Lung microvascular endothelial cell (primary cell): ENCODE data around the gene ELK4. TPM values are rescaled to one million over a fixed set of nuclear protein-coding genes. Genes with fewer than 3 reads are reported as not detected.
A peak's percentile ranks its signal among the peaks of the same experiment; 100 is the strongest.
"Not testable (repeated sequence)": the region's sequence is repeated elsewhere in the genome, so short reads cannot be mapped to it uniquely, and the experiment has no call there.

ENCODE experiments used
- DNase-seq, 2 donors: peaks; one replicate each; pipeline versions ENCODE4 v3.0.0 to v3.0.0-alpha.2; 2010; ENCODE audit warnings: low read depth in 2 of 2
- total RNA-seq: library from RNA; depleted of rRNA; stranded (reverse); fragments of >200 nt; gene quantifications from 2 replicates; pipeline ENCODE4 v1.2.1, GENCODE V29; 2014

The ELK4 gene
- total RNA-seq, 1 donor from 2014 or later, result 27.0 TPM

- DNase-seq, result no peak
These were observed 33.6 kb upstream of the ELK4 start for GRCh38 chr1:205665201-205666045.

- peak; percentile 62 to 71 for DNase-seq
These were observed 32.7 kb upstream of the ELK4 start for GRCh38 chr1:205664399-205665017.

DNA sequence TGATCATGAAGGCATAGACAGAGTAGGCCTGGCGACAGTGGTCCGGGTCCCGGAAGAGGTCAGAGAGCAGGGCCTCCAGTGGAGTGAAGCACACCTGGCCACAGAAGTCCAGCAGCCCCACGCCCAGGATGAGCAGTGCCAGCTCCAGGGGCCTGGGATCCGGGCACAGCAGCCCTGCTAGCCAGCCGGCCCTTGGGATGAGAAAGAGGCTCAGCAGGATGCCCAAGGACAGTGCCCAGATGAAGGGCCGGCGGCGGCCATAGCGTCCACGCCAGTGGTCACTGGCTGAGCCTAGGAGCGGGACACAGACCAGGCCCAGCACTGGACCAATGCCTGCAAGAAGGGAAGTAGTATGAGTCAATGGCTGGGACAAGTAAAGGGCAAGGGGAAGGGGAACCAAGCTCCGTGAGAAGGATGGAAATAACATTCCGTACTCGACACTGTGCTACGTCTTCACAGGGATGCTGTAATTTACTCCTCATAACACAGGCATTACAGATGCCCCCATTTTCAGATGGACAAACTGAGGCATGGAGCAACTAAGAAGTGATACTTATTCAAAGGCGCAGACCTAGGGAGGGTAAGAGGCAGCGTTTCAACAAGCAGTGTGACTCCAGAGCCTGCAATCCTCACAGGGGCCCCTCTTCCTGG is 31.6 kb upstream of the ELK4 start:
- peak in 1 of 2 donors; percentile 85 for DNase-seq

GRCh38 chr1:205662791-205663190 is 31.0 kb upstream of the ELK4 start:
- DNase-seq, result no peak

DNA sequence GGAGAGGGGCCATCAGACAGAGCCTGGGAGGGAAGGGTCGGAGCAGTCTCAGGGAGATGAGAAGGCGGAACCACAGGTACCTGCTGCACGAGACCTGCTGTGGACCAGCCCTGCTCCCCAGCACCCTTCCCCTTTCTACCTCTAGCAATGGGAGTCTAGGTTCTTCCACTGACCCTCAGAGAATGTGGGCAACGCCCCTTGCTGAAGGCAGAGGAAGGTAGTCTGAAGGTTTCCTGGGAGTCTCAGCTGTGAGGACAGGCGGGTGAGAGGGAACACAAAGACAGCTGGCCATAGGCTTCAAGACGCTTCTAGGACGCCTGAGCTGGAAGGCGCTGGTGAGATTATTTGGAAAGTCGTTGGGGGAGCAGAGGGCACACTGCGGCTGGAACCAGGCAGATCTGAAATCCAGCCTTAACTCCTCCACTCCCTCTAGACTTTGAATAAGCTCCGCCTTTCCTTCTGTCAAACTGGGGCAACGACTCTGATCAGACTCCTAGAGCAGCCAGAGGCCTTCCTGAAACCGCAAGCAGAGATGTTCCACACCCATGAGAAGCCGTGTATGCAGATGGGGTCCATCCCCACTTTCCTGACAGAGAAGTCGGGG is 30.4 kb upstream of the ELK4 start:
- DNase-seq, result no peak

- DNase-seq, result peak in 1 of 2 donors; percentile 17
These were observed 29.8 kb upstream of the ELK4 start for GRCh38 chr1:205661429-205662134.

- DNase-seq, result no peak
These were observed 28.6 kb upstream of the ELK4 start for GRCh38 chr1:205660361-205660760.

- peak; percentile 72 to 82 for DNase-seq
These were observed 27.3 kb upstream of the ELK4 start for GRCh38 chr1:205658943-205659581.

DNA sequence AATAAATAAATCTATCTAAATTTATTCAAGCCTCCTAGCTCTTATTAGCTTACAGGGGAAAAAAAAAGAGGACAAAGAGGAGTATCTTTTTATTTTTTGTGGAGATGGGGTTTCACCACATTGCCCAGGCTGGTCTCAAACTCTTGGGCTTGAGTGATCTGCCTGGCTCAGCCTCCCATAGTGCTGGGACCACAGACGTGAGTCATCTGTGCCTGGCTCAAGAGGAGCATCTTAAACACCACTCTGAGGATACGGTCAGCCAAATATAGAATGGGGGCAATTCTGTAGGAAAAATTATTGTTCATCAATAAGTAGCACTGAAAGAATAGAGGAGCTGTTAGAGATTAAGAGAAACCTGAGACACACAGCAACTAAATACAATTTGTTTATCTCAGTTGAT is 24.4 kb upstream of the ELK4 start:
- no peak for DNase-seq

DNA sequence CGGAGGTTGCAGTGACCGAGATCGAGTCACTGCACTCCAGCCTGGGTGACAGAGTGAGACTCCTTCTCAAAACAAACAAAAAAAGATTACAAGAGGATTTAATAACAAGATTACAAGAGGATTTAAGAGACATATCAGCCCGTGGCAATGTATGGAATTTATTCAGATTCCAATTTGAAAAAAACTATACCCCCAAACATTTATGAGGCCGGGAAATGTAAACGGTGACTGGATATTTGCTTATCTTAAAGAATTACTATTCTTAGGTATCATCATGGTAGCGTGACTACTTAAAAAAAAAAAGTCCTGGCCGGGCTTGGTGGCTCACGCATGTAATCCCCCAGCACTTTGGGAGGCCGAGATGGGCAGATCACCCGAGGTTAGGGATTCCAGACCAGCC is 21.2 kb upstream of the ELK4 start:
- DNase-seq, result no peak

- no peak for DNase-seq
These were observed 18.4 kb upstream of the ELK4 start for GRCh38 chr1:205650241-205650640.

DNA sequence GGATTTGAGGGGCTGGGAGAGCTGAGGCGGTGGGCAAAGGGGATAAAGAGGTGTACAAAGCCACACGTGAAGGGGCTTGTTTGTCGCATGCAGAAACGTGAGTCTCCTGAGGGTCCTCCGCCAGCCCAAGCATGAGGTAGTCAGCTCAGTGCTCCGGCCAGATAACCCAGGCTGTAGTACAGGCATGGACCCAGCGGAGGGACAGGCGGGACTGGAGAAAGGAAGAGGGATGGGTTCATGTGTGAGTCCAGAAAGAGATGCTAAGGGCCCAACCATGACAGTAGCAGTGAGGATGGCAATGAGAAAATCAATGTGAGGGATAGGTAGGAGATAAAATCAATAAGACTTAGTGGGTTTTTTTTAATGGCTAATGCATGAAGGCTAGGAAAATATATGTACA is 13.7 kb upstream of the ELK4 start:
- DNase-seq, result no peak

DNA sequence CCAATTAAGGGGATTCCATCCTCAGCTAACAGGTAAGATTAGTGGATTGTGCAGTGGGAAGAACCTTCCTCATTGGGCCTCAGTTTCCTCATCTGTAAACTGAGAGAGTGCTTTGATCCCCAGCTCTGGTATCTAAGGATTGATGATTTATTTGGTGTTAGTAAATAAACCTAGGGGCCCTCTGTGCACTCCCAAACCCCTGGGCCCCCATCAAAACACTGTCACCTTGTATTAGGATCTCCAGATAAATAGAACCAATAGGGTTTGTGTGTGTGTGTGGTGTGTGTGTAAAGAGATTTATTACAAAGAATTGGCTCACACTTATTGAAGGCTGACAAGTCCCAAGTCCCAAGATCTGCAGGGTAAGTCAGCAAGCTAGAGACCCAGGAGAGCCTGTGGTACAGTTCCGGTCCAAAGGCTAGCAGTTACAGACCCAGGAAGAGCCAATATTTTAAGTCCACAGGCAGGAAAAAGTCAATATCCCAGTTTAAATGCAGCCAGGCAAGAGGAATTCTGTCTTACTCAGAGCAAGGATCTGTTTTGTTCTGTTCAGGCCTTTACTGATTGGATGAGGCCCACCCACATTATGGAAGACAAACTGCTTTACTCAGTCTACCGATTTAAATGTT is 11.0 kb upstream of the ELK4 start:
- no peak for DNase-seq

DNA sequence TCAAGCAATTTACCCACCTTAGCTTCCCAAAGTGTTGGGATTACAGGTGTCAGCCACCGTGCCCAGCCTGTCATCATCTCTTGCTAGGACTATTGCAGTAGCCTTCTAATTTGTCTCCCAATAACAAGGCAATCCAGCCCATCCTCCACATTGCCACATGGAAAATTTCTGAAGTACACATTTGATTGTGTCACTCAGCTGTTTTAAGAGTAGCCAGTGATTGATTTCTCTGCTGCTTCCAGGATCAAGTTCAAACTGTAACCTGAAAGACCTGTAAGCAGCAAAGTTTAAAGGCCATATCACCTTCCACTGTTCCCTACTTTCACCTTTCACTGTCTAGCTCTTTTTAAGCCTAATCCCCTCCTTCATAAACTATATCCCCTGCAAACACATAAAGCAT is 7.8 kb upstream of the ELK4 start:
- no peak for DNase-seq

GRCh38 chr1:205637854-205638468 is 6.2 kb upstream of the ELK4 start:
- no peak for DNase-seq

- no peak for DNase-seq
These were observed 4.9 kb upstream of the ELK4 start for GRCh38 chr1:205636732-205637131.

DNA sequence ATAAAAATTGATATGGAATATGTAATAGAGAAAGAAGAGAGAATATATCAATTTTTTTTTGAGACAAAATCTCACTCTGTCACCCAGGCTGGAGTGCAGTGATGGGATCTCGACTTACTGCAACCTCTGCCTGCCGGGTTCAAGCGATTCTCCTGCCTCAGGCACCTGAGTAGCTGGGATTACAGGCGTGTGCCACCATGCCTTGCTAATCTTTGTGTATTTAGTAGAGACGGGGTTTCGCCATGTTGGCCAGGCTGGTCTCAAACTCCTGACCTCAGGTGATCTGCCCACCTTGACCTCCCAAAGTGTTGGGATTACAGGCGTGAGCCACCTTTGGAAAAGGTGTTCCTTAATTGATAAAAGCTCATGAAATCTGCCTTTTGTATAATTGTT is 4.3 kb upstream of the ELK4 start:
- DNase-seq, result not testable (repeated sequence)

- peak; percentile 90 to 91 for DNase-seq
These were observed 1.7 kb upstream of the ELK4 start for GRCh38 chr1:205633421-205633976.

DNA sequence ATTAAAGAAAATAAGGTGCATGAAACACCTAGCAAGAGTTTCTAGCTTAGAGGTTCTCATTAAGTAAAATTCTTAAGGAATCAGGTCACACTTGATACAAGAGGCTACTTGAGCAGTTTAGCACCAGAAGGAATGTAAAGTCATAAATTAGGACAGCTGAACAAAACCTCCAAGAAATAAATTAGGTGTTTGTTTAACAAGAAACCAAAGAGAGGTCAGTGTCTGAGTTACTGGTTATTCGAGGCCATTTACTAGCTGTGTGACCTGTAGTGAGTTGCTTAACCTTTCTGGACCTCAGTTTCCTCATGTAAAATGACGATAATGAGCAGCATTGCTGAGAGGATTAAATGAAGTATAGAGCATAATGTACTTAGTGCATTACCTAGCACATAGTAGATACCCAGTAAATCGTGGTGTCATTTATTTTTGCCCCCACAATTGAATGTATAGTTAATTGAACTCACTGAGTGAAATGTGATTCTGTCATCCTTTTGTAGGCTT is 908 bp upstream of the ELK4 start:
- peak; percentile 22 to 40 for DNase-seq
